WERI-Rb-1 (cell line): Measurements from ENCODE around the gene FCGR2B.
"Not testable (repeated sequence)": the region's sequence is repeated elsewhere in the genome, so short reads cannot be mapped to it uniquely, and the experiment has no call there.

Experiments used
- DNase-seq: peaks from one replicate; pipeline ENCODE4 v3.0.0-alpha.2; 2020
- H3K27ac ChIP-seq: fragments of 250-450 bp; sonication (Bioruptor Pico); 2 replicates; pipeline ENCODE4 v1.5.1; 2020; ENCODE audit warnings: mild to moderate bottlenecking, moderate library complexity
- H3K27me3 ChIP-seq: fragments of 250-450 bp; sonication (Bioruptor Pico); 2 replicates; pipeline ENCODE4 v1.5.1; 2021; ENCODE audit warnings: mild to moderate bottlenecking, low read depth, moderate library complexity; ENCODE audit not compliant: insufficient read depth, severe bottlenecking
- H3K36me3 ChIP-seq: fragments of 250-450 bp; sonication (Bioruptor Pico); 2 replicates; pipeline ENCODE4 v1.5.1; 2020; ENCODE audit warnings: mild to moderate bottlenecking, moderate library complexity
- H3K4me3 ChIP-seq: 2 replicates; pipeline ENCODE4 v1.5.1; 2011; ENCODE audit warnings: low read depth, mild to moderate bottlenecking, control low read depth, low read length
- H3K9me3 ChIP-seq: fragments of 250-450 bp; sonication (Bioruptor Pico); 2 replicates; pipeline ENCODE4 v1.5.1; 2021; ENCODE audit warnings: mild to moderate bottlenecking, moderate library complexity; ENCODE audit not compliant: severe bottlenecking
- CTCF ChIP-seq: IDR thresholded peaks from 2 replicates; pipeline ENCODE4 v1.5.1; 2011; ENCODE audit warnings: low read depth, mild to moderate bottlenecking, control low read depth, inconsistent platforms, low read length

FCGR2B gene

GRCh38 chr1:161721738-161722343, 58.9 kb downstream of the FCGR2B start:
- Histone ChIP-seq H3K4me3 (no peak overlapping the region), H3K27ac (no peak overlapping the region), H3K36me3 (no peaks in the 10 kb centered on the region; the same call in 1 of the 2 replicates), H3K27me3 (peaks cover 100% of the 10 kb centered on the region), H3K9me3 (peaks cover 2% of the 10 kb centered on the region)
- no peak for DNase-seq
- TF ChIP-seq CTCF: no peak

GRCh38 chr1:161722406-161722805, 59.5 kb downstream of the FCGR2B start:
- DNase-seq: no peak
- TF ChIP-seq CTCF: no peak
- Histone ChIP-seq H3K36me3 (no peaks in the 10 kb centered on the region; the same call in 1 of the 2 replicates), H3K27ac (no peak overlapping the region), H3K4me3 (no peak overlapping the region), H3K27me3 (peaks cover 99% of the 10 kb centered on the region), H3K9me3 (peaks cover 2% of the 10 kb centered on the region)

GRCh38 chr1:161723459-161724141, 60.7 kb downstream of the FCGR2B start:
- peaks cover 2% of the 10 kb centered on the region for H3K9me3 ChIP-seq
- H3K27ac ChIP-seq: no peak overlapping the region
- H3K36me3 ChIP-seq: no peaks in the 10 kb centered on the region; the same call in 1 of the 2 replicates
- no peak overlapping the region for H3K4me3 ChIP-seq
- H3K27me3 ChIP-seq: peaks cover 99% of the 10 kb centered on the region
- DNase-seq: no peak
- TF ChIP-seq CTCF: no peak

- Histone ChIP-seq H3K27me3 (peaks cover 99% of the 10 kb centered on the region), H3K4me3 (peak overlapping the region; percentile 54)
- H3K9me3 ChIP-seq, H3K36me3 ChIP-seq, H3K27ac ChIP-seq, DNase-seq: not testable (repeated sequence)
- TF ChIP-seq CTCF: 0 out of 2 replicates have a peak, but pooled peaks have one; percentile 13
Observed at GRCh38 chr1:161725258-161725907, 62.4 kb downstream of the FCGR2B start.

GRCh38 chr1:161725908-161726472, 63.0 kb downstream of the FCGR2B start:
- peak overlapping the region; percentile 54 for H3K4me3 ChIP-seq
- peaks cover 2% of the 10 kb centered on the region for H3K9me3 ChIP-seq
- TF ChIP-seq CTCF: no peak
- DNase-seq: peak; percentile 52
- H3K27ac ChIP-seq: no peak overlapping the region
- H3K36me3 ChIP-seq: no peaks in the 10 kb centered on the region; the same call in 1 of the 2 replicates
- peaks cover 99% of the 10 kb centered on the region for H3K27me3 ChIP-seq
